Heart left ventricle (tissue), 16 donors: ENCODE results near the gene DACT1. TPM values are rescaled to one million over a fixed set of nuclear protein-coding genes. Genes with fewer than 3 reads are reported as not detected.

ENCODE experiments used
- ATAC-seq, 4 donors: fragments of 200-7000 bp; cut with Tn5 transposase; one replicate each; pipeline ENCODE4 v1.9.1; 2020 to 2022; ENCODE audit warnings: moderate library complexity in 4 of 4, mild to moderate bottlenecking in 3 of 4, moderate number of reproducible peaks in 1 of 4
- DNase-seq, 5 donors: peaks; one replicate each; pipeline ENCODE4 v3.0.0-alpha.2; 2020
- H3K27ac ChIP-seq, 12 donors: fragments of 200-600 bp; sonication (generic) in 4 of 12; one replicate each; pipeline versions ENCODE4 v1.5.0 to v1.8.0; 2016 to 2022; ENCODE audit warnings: mild to moderate bottlenecking in 2 of 12
- H3K27me3 ChIP-seq, 9 donors: fragments of 200-600 bp; sonication (generic) in 2 of 9; one replicate each; pipeline versions ENCODE4 v1.5.1 to v1.8.0; 2016 to 2022; ENCODE audit warnings: mild to moderate bottlenecking in 3 of 9
- H3K36me3 ChIP-seq, 9 donors: fragments of 200-600 bp; sonication (generic) in 2 of 9; one replicate each; pipeline versions ENCODE4 v1.5.0 to v1.8.0; 2018 to 2022; ENCODE audit warnings: mild to moderate bottlenecking in 2 of 9
- H3K4me1 ChIP-seq, 12 donors: fragments of 200-600 bp; sonication (generic) in 4 of 12; one replicate each; pipeline versions ENCODE4 v1.5.0 to v1.8.0; 2016 to 2022; ENCODE audit warnings: mild to moderate bottlenecking in 3 of 12
- H3K4me3 ChIP-seq, 12 donors: fragments of 200-600 bp; sonication (generic) in 4 of 12; one replicate each; pipeline versions ENCODE4 v1.5.0 to v1.8.0; 2017 to 2022; ENCODE audit warnings: mild to moderate bottlenecking in 9 of 12, moderate library complexity in 4 of 12
- H3K9me3 ChIP-seq, 12 donors: fragments of 200-600 bp; sonication (generic) in 4 of 12; one replicate each; pipeline versions ENCODE4 v1.5.0 to v1.8.0; 2016 to 2022; ENCODE audit warnings: mild to moderate bottlenecking in 1 of 12
- POLR2A ChIP-seq, 2 donors: fragments of 450-650 bp; IDR thresholded peaks; one replicate each; pipeline ENCODE4 v1.6.1; 2017; ENCODE audit warnings: antibody characterized with exemption in 2 of 2, mild to moderate bottlenecking in 2 of 2, moderate library complexity in 2 of 2
- WGBS, 4 donors: extraction: QIAGEN DNeasy Blood & Tissue Kit in 2 of 4; methylation state at CpG; one replicate each; pipeline versions ENCODE4 v1.1.5 to v1.1.7; 2013 to 2018; 5-methylcytosine and 5-hydroxymethylcytosine counted together
- intact Hi-C, 10 donors: fragments of 100-400 bp; cut with DNase I; formaldehyde crosslinking; loops; one replicate each; pipeline versions ENCODE4 v1.11.1 to v1.14.2; 2022
- polyA plus RNA-seq, 2 donors: library from polyadenylated mRNA; stranded (reverse); fragments of 200-250 nt; gene quantifications; one replicate each; pipeline ENCODE4 v1.2.3, GENCODE V29; 2013
- total RNA-seq, 9 donors: library from RNA; depleted of rRNA in 2 of 9; stranded (reverse); fragments of >200 nt in 2 of 9; fragmentation: NEBNext Ultra II Directional in 3 of 9; extraction: Animal tissue kit (Norgen Biotek cat#: 25700) in 3 of 9; gene quantifications; one replicate each; pipeline versions ENCODE4 v1.1.0 to v1.2.4, GENCODE V29; 2016 to 2023
- TF ChIP-seq, protein P1 (sequence below), 12 donors: fragments of 200-600 bp; sonication (generic) in 4 of 12; IDR thresholded peaks; one replicate each; pipeline versions ENCODE4 v1.5.0 to v1.8.0; 2018 to 2022; ENCODE audit warnings: antibody characterized with exemption in 12 of 12, mild to moderate bottlenecking in 5 of 12
- donor health status: ischemic (EF 13 %, LVEDD 7.1; RV severe dilation, severe dysfunction).
- donor health status: healthy with polysubstance abuse.
- donor health status: DM: no; HTN: yes; CAD: no.
- donor health status: DM: no; HTN: no; CAD: no.
- donor health status: ischemic (EF 25% LVEDD 6.9; RV normal size, moderate dysfunction).
- donor health status: ischemic (EF 25% LVEDD 5.7; RV mildly dilated, moderate dysfunction).
- donor health status: healthy.
- donor health status: DM: yes; HTN: yes; CAD: no.
- donor health status: ischemic (EF 35%, LVEDD 5.7; RV mildly dilated, moderate dysfunction).
- donor health status: nonischemic (EF 11% LVEDD 7.7; RV severe dilation, severe dysfunction).
- donor health status: DM: yes; HTN: yes; CAD: no.
- donor health status: PGD.
- donor health status: ischemic (EF 29% LVEDD 5.4; RV normal size, mild dysfunction).
- donor health status: nonischemic (EF 23%, LVEDD 6.1; RV moderate dilation, normal function).

The DACT1 gene
- total and polyA plus RNA-seq, 11 donors = 0.57 to 7.2 (median 3.0) TPM

DNA sequence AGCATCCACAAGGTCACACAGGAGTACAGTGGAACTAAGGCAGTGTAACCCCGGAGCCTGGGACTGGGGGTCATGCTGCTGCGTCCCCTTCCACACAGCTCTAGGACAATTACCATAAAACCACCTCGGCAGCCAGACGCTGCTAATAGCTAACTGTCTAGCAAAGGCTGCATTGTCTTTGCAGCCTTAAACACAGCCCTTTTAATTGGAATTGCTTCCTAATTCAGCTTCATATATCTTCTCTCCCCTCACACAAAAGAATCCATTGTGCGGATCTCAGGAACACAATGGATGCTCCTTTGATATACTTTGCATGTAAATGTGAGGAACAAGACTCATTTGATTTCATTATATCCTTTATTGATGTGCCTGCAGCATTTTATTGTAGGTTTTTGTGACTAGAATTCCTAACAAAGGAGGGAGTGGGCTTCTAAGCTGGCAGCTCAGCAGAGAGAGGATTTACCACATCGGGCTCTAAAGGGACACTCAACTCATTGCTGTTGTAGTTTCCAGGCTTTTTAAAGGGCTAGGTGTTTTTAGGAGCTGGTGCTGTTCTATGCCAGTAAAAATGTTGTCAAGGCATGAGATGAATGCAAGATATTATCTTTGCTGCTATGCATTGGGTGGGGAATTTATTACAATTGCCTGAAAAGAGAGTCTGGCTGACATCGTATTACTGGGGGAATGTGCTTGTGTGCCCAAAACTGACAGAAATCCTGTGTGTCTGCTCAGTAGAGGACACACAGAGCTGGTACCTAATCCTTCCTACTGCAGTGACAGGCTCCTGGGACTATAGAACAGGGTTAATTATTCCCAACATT is 30.4 kb upstream of the DACT1 start:
- DNase-seq (no peak), ATAC-seq (no peak)
- 68 to 73% (median 71%) methylated on average over 7 of the region's 7 CpGs for WGBS, 4 donors
- Histone ChIP-seq H3K4me1 (no peaks in the 10 kb centered on the region), H3K36me3 (no peaks in the 10 kb centered on the region), H3K4me3 (no peak overlapping the region), H3K27me3 (no peaks in the 10 kb centered on the region), H3K27ac (no peak overlapping the region), H3K9me3 (no peaks in the 10 kb centered on the region)
- TF ChIP-seq, protein P1, sequence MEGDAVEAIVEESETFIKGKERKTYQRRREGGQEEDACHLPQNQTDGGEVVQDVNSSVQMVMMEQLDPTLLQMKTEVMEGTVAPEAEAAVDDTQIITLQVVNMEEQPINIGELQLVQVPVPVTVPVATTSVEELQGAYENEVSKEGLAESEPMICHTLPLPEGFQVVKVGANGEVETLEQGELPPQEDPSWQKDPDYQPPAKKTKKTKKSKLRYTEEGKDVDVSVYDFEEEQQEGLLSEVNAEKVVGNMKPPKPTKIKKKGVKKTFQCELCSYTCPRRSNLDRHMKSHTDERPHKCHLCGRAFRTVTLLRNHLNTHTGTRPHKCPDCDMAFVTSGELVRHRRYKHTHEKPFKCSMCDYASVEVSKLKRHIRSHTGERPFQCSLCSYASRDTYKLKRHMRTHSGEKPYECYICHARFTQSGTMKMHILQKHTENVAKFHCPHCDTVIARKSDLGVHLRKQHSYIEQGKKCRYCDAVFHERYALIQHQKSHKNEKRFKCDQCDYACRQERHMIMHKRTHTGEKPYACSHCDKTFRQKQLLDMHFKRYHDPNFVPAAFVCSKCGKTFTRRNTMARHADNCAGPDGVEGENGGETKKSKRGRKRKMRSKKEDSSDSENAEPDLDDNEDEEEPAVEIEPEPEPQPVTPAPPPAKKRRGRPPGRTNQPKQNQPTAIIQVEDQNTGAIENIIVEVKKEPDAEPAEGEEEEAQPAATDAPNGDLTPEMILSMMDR (IDR thresholded peaks at IDR 0.05) = no peak
- TF ChIP-seq POLR2A (IDR thresholded peaks at IDR 0.05) = no peak
- intact Hi-C loops = no loop called here

DNA sequence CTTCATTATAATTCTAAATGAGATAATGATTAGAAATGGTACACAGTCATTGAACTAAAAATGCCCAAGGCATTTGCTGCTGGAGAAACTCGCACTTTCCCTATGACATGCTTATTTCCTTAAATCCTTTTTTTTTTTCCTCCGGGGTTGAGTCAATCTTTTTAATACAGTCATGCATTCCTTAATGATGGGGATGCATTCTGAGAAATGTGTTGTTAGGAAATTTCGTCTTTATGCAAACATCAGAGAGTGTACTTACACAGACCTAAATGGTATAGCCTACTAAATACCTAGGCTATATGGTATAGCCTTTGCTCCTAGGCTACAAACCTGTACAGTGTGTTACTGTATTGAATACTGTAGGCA is 29.8 kb upstream of the DACT1 start:
- WGBS, 4 donors = 73 to 82% (median 81%) methylated on average over 3 of the region's 3 CpGs
- ATAC-seq (no peak), DNase-seq (no peak)
- Histone ChIP-seq H3K9me3 (no peaks in the 10 kb centered on the region), H3K27ac (no peak overlapping the region), H3K27me3 (no peaks in the 10 kb centered on the region), H3K4me3 (no peak overlapping the region), H3K4me1 (no peaks in the 10 kb centered on the region), H3K36me3 (no peaks in the 10 kb centered on the region)
- TF ChIP-seq POLR2A (IDR thresholded peaks at IDR 0.05) = no peak
- TF ChIP-seq, protein P1 (IDR thresholded peaks at IDR 0.05) = no peak
- intact Hi-C loops = no loop called here

DNA sequence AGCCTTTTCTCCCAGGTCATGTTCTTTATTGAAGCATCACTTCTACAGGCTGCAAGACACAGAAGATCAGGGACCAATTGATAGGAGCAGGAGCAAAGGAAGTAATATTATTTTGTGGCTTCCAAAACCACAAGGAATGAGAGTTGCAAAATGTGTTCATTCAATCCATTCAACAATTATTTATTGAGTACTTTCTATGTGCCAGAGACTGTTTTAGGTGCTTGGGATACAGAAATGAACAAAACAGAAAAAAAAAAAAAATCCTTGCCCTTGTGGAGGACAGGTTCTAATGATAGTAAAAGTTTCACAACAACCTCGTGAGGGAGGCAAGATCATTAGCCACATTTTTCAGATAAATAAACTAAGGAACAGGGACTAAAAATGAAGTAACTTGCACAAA is 20.1 kb upstream of the DACT1 start:
- TF ChIP-seq POLR2A (IDR thresholded peaks at IDR 0.05) = no peak
- TF ChIP-seq, protein P1 (IDR thresholded peaks at IDR 0.05) = no peak
- no peaks in the 10 kb centered on the region for H3K4me1 ChIP-seq
- ATAC-seq (no peak), DNase-seq (no peak)
- intact Hi-C loops = no loop called here
- WGBS, 4 donors = 30 to 62% (median 48%) methylated on average over 1 of the region's 1 CpG
- H3K4me3 ChIP-seq = no peak overlapping the region
- no peak overlapping the region for H3K27ac ChIP-seq
- no peaks in the 10 kb centered on the region for H3K36me3 ChIP-seq
- H3K9me3 ChIP-seq = no peaks in the 10 kb centered on the region
- H3K27me3 ChIP-seq = no peaks in the 10 kb centered on the region

DNA sequence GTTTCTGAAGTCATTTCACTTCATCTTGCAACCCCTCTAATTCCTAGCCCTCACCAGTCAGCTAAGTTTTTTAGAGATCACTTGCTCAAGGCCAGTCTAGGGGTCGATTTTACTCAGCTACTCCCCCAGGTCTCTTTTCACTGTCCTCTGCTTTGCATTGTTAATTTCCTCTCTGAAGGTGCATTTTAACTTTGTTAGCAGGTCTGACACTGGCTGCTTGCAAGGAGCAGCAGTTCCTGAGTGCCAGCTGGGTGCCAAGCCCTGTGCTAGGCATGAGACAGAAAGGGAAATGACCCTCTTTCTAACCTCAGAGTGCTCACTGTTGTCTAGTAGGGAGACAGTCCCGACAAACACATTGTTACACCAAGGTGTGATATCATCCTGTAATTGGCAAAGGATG is 17.8 kb upstream of the DACT1 start:
- intact Hi-C loops = no loop called here
- Histone ChIP-seq H3K27me3 (no peaks in the 10 kb centered on the region), H3K36me3 (no peaks in the 10 kb centered on the region), H3K4me3 (no peak overlapping the region), H3K9me3 (no peaks in the 10 kb centered on the region), H3K4me1 (no peaks in the 10 kb centered on the region), H3K27ac (no peak overlapping the region)
- ATAC-seq = no peak
- WGBS, 4 donors = 36 to 46% (median 42%) methylated on average over 2 of the region's 2 CpGs
- TF ChIP-seq, protein P1 (IDR thresholded peaks at IDR 0.05) = no peak
- TF ChIP-seq POLR2A (IDR thresholded peaks at IDR 0.05) = no peak
- DNase-seq = no peak
